CD4-positive, alpha-beta T cell treated with Interferon alpha-2 for 1 hour (primary cell): ENCODE results near the gene SLC43A2.

ENCODE experiments used
- DNase-seq, 2 donors: peaks; one replicate each; pipeline ENCODE4 v3.0.0-alpha.2; 2020 to 2022

Gene SLC43A2

DNA sequence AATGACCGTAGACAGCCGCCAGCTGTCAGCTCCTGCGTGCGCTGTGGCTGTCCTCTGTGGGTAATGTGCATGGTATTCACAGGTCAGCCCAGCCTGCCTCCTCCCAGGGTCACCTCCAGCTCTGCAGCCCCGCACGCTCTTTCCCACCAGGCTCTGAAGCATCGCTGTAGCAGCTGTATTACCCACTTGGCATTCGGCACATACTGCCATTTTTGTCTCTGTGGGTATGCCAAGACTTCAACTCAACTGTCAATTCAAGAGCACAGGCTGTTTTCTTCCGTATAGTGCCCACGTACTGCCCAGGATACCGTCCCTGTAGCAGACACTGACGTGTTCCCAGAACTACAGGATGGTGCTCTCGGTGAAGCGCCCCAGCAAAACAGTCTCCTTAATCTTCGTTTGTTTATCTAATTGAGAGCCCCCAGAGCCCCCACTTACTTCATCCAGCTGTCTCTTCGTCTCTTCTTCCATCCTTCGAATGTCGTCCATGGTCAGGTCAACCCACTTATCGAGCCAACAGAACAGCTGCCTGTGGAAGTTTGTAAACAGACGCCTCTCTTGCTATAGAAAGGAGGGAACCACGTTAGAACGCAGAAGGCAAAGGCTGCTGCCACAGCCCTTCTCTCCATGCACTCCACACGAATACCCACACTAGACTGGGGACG, 94.8 kb downstream of the SLC43A2 start:
- DNase-seq = no peak

DNA sequence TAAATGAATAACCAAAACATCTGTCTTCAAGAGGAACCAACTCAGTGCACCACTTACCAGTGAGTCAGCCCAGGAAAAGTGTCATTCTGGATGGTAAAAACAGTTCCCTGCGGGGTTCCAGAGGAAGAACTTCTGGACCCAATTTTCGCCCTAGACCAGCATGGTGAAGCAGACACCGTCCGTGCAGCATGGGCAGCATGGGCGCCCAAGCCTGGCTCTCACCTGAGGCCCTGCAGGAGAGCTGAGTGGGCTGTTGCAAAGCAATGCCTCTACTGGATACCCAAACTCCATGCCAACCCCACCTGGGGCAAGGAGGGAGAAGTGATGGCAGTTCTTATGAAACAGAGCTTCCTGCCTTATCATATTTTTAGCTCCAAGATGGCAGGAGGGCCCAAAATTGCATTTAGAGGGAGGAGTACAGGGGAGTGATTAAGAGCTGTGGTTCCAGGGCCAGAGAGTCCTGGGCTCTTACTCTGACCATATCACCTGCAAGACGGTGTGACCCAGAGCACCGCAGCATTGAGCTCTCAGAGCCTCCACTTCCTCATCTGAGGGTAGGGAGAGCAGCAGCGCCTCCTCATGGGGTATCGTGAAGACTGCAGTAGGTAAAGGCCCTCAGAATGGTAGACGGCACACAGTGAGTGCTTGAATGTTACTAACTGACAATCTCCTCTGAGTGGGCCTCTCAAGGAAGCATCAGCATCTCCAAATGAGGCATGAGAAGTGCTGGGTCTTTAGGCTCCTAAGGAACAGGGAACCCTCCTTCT, 95.6 kb downstream of the SLC43A2 start:
- peak; percentile 52 to 60 for DNase-seq

DNA sequence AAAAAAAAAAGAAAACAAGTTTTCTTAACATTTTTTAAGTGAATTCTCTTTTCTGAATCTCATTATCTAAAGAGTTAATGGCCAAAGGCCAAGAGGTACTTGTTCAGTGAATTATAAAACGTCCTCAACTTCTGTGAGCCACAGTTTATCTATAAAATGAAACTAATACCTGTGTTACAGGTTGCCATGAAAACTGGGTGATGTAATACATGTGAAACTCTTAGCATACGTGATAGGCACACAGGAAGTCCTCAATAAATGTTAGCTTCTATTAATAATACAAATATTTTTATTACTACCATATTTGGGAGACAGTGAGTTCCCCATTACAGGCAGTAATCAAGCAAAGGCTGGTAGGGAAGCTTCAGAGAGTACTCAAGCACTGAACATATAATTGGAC, 98.8 kb downstream of the SLC43A2 start:
- DNase-seq = no peak

DNA sequence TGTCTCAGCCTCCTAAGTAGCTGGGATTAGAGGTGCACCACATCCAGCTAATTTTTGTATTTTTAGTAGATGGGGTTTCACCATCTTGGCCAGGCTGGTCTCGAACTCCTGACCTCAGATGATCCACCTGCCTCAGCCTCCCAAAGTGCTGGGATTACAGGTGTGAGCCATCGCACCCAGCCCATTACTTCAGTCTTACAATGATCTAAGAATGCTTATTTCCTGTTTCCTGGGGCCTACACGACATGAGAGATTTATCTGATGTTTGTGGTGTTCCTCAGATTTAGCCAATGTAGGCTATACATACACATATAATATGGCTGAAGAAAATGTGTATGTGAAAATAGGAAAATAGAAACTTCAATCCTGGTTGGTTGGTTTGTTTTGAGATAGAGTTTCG, 101.8 kb downstream of the SLC43A2 start:
- DNase-seq = peak; percentile 9 to 63

DNA sequence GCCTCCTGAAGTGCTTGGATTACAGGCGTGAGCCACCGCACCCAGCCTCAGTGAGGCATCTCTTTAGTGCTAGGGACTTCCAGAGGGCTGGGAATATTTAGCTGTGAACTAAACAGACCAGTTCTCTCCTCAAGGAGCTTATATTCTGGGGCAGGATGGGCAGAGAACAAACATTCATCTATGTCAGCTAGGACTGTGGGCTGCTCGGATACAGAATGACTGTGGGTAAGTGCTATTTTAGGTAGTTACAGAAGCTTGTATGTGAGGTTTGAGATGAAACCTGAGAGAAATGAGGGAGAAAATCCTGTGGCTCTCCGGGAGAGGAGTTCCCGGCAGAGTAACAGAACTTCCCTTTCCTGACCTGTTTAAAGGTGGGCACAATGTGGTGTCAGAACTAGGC, 106.0 kb downstream of the SLC43A2 start:
- no peak for DNase-seq

DNA sequence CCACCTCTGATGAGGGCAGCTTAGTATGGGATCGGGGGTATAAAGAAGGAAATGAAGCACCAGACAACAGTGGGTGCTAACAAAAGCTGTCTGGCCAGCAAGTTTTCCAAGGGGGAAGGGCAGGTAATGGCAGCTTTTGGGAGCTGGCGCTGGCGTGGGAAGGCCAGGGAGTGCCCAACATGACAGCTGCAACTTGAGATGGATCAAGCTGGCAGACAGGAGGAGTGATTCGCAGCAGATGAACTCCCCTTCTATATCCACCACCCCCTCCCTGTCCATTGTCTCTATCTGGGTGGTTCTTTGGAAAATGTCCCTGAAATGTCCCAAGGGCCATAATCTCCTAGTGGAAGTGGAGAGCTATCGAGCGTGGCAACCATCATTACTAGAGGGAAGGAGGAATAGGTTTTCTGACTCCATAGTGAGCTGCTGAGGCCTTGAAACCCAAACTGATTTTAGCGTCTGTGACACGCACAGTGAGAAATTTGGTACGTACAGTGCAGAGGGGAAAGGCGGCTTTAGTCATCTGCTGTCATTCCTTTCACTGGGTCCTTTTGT, 107.5 kb downstream of the SLC43A2 start:
- no peak for DNase-seq

DNA sequence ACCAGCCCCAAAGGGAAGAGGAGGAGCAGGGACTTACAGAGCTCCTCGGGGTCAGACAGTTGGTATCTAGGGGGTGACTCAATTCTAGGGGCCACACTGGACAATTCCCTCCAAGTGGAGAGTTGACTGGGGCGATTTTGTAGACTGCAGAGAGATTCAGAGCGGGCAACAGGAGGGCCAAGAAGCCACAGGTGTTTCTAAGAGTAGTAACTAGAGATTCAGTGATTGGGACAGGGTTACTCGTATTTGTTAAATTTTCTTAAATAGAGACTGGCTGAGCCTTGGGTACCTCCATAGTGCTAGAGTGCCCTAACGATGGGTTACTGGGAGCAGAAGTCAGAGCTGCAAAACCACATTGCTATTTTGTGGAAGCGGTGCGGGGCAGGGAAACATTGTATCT, 109.0 kb downstream of the SLC43A2 start:
- DNase-seq = no peak
